Fibroblast of mammary gland (primary cell): ENCODE data around the gene TOMM34.

ENCODE experiments used
- DNase-seq: peaks from one replicate; pipeline ENCODE4 v3.0.0-alpha.2; 2010; ENCODE audit warnings: low read depth
- H3K4me3 ChIP-seq: 2 replicates; pipeline ENCODE4 v1.5.1; 2011; ENCODE audit warnings: low read depth, mild to moderate bottlenecking, low read length, moderate library complexity; ENCODE audit not compliant: control insufficient read depth
- CTCF ChIP-seq: conservative IDR thresholded peaks from 2 replicates; pipeline ENCODE4 v1.5.1; 2011; ENCODE audit warnings: low read depth, low read length, inconsistent platforms; ENCODE audit not compliant: control insufficient read depth, insufficient read depth

The TOMM34 gene

GRCh38 chr20:44956410-44956809 is 3.8 kb downstream of the TOMM34 start:
- no peak for TF ChIP-seq CTCF
- H3K4me3 ChIP-seq: no peak overlapping the region
- DNase-seq: no peak

GRCh38 chr20:44955270-44955669 is 4.9 kb downstream of the TOMM34 start:
- no peak for DNase-seq
- H3K4me3 ChIP-seq: no peak overlapping the region

GRCh38 chr20:44954211-44954610 is 6.0 kb downstream of the TOMM34 start:
- TF ChIP-seq CTCF: no peak
- DNase-seq: no peak
- H3K4me3 ChIP-seq: no peak overlapping the region

More at GRCh38 chr20:44955270-44955669, 4.9 kb downstream of the TOMM34 start:
- no peak for TF ChIP-seq CTCF

GRCh38 chr20:44952731-44953130 is 7.5 kb downstream of the TOMM34 start:
- DNase-seq: no peak
- H3K4me3 ChIP-seq: no peak overlapping the region
- TF ChIP-seq CTCF: no peak

GRCh38 chr20:44950368-44950767 is 9.8 kb downstream of the TOMM34 start:
- TF ChIP-seq CTCF: no peak
- no peak for DNase-seq
- H3K4me3 ChIP-seq: no peak overlapping the region

GRCh38 chr20:44948513-44948912 is 11.7 kb downstream of the TOMM34 start:
- H3K4me3 ChIP-seq: no peak overlapping the region
- no peak for TF ChIP-seq CTCF

GRCh38 chr20:44948107-44948506 is 12.1 kb downstream of the TOMM34 start:
- no peak for DNase-seq
- no peak overlapping the region for H3K4me3 ChIP-seq
- TF ChIP-seq CTCF: no peak

More at GRCh38 chr20:44948513-44948912, 11.7 kb downstream of the TOMM34 start:
- no peak for DNase-seq
